Measurements from ENCODE around the gene RSRP1.

RSRP1 gene

DNA sequence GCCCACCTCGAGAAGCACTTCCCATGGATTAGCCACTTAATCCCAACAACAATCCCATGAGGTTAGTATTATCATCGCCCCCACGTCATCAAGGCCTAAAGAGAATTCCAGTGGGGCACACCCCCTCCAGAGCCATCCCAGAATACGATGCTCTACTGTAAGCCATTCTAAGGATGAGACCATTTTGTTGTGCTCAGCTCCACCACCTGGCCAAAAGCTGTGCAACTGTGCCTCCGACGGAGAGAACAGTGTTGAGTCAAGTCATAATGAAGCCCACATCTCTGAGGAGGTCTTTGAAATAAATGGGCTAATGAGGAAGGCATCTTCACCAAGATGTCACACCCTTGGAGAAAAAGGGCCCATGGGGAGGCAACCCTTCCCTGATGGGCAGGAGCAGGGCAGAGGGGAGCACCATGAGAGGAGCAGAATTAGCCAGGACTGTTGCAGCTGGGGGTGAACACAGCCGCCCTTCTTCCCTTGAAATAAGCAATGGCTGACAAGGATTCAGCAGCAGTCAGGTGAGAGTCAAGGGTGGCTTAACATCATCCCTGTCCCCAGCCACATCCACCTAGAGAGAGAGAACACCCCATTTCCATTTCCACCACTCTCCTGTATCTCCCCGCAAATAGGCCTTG is 29.5 kb downstream of the RSRP1 start:
- no peak for DNase-seq (ENCODE audit: low read depth)

GRCh38 chr1:25217015-25217414 is 30.2 kb downstream of the RSRP1 start:
- no peak for DNase-seq (ENCODE audit: low read depth)

- DNase-seq (ENCODE audit: low read depth) = no peak
Observed at GRCh38 chr1:25216123-25216522, 31.1 kb downstream of the RSRP1 start.

- DNase-seq (ENCODE audit: low read depth) = no peak
Observed at GRCh38 chr1:25212725-25213124, 34.5 kb downstream of the RSRP1 start.

GRCh38 chr1:25210728-25211127 is 36.5 kb downstream of the RSRP1 start:
- no peak for DNase-seq (ENCODE audit: low read depth)

GRCh38 chr1:25209516-25209915 is 37.7 kb downstream of the RSRP1 start:
- no peak for DNase-seq (ENCODE audit: low read depth)

GRCh38 chr1:25208561-25209222 is 38.6 kb downstream of the RSRP1 start:
- DNase-seq (ENCODE audit: low read depth) = no peak

DNA sequence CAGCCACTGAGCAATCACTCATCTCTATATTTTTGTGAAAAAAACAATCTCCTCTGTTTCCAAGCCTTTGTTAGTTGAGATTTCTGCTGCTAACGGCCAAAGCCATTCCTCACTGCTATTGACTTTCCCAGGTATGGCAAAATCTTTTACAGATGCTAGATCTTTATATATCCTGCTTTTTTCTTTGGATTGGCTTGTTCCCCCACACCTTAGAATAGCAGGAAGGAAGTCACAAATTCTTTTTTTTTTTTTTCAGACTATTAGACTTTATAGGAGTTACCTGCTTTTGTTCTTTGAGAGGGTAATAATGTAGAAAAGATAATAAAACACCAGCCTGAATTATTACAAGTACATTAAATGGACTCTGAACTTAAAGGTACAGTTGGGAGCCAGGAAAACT is 39.2 kb downstream of the RSRP1 start:
- DNase-seq (ENCODE audit: low read depth) = no peak

GRCh38 chr1:25206201-25206600 is 41.1 kb downstream of the RSRP1 start:
- no peak for DNase-seq (ENCODE audit: low read depth)

- DNase-seq (ENCODE audit: low read depth) = no peak
Observed at GRCh38 chr1:25205786-25206185, 41.5 kb downstream of the RSRP1 start.

- DNase-seq (ENCODE audit: low read depth) = no peak
Observed at GRCh38 chr1:25204797-25205480, 42.3 kb downstream of the RSRP1 start.

DNA sequence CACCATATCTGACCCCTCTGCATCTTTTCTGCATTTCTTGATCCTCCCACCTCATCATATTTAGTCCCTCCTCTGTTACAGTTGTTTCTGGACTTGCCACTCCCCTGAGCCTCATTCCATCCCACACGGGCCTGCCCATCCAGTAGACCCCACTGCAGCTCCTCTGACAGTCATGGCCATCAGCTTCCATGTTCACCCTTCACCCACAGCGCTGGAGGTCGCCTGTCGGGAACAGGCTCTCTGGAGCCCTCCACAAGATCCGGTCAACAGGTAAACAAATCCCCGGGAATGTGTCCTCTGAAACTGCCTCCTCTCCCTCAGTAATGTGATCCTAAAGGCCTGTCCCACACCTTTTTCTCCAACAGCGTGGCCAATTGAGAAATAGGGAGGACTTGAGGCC is 46.2 kb downstream of the RSRP1 start:
- no peak for DNase-seq (ENCODE audit: low read depth)

DNA sequence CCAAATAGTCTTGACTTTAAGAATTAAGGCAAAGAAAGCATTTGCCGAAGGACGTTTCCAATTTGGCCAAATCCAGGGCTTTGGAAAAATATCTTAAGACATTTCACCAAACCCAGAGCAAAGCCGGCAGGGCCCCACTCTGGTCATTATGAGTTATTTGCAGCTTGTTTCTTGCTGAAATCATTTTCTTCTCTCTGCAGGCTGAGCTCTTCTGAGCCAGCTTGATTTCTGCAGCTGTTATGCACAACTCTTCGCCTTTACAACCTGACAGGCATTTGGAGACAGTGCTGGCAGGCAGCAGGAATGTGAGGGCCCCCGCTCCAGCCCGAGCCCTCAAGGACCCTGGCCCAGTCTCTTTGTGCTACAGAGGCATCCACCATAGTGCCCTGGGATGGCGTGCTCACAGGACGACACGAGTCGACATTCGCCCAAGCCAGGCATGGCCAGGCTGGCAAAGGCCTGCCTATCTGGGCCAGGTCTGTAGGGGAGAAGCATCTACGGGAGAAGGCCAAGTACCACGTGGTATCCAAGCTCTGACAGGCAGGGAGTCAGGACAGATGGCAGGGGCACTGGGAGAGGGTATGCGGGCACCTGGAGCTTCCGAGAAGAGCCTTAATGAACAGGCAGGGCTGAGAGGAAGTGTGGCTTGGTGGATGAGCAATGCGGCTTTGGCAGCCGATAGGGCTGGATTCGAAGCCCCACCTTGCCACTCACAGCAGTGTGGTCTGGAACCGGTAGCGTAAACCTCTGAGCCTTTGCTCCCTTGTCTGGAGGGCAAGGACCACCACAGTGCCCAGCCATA is 47.2 kb downstream of the RSRP1 start:
- no peak for DNase-seq (ENCODE audit: low read depth)

DNA sequence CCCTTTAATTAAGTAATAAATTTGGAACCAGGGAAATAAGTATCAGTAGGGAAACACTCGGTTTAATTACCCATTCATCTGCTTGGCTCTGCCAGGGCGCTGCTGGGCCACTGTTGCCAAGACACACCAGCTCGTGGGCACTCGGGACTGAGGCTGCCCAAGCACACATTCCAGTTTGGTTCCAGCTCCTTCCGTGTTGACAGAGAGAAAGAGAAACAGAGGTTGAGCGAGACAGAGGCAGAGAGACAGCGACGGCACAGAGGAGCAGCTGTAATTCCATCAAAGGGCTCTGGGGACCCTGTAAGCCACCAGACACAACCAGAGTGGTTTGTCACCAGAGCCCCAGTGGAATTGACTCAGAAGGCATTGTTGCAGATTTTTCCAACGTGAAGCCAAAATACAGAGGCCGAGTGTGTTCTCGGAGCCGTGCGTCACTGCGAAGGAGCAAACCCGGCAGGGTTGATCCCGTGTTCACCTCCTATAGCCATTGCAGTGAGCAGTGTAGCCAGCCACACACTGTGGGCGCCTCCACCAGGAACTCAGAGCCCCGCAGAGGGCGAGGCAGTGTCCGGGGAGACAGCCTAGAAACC is 48.5 kb downstream of the RSRP1 start:
- DNase-seq (ENCODE audit: low read depth) = no peak

DNA sequence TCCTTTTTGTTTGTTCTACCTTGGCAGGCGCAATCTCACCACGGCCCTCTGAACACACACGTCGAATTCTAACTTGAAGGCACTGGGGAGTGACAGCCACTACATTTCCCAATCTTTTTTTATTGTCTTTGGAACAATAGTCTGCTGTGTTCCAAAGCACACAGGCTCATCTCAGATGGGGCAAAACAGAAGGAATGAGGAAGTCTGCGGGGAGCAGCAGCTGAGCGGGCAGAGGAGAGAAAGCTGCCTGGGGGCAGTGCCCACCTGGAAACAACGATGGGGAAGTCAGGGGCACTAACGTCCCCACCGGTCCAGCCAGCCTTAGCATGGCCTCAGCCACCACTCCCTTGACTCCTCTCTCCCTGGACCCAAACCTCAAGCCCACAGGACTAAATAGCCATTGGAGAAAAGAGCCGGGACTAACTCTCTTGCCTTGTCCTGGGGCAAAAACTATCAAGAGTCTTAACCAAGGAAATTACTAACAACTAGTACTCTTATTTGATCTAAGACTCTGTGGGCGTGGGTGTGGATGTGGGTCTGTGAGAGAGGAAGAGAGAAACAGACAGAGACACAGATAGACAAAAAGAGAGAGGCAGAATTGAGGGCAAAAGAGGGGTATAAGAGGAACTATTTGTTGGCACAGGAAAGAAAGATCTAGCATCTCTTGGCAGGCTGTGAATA is 49.1 kb downstream of the RSRP1 start:
- peak; percentile 25 for DNase-seq (ENCODE audit: low read depth)

- DNase-seq (ENCODE audit: low read depth) = no peak
Observed at GRCh38 chr1:25197235-25197975, 49.8 kb downstream of the RSRP1 start.

- DNase-seq (ENCODE audit: low read depth) = no peak
Observed at GRCh38 chr1:25196830-25197229, 50.4 kb downstream of the RSRP1 start.

DNA sequence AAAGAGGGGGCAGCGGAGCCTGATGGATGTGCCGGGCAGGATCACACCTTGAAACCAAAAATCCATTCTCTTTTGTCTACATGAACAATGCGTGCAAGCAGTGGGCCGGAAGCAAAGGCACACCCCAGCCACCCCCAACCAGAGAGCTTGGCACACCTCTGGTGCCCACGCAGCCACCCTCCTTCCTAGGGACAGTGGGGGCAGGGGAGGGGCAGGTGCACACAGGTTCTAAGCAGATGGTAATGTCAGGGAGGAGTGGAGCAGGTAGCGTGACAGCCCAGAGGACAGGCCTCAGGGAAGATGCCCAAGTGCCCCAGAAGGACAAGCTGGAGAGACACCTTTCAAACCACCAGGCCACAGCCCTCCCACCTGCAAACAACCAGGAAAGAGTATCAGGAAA is 51.4 kb downstream of the RSRP1 start:
- DNase-seq (ENCODE audit: low read depth) = no peak

DNA sequence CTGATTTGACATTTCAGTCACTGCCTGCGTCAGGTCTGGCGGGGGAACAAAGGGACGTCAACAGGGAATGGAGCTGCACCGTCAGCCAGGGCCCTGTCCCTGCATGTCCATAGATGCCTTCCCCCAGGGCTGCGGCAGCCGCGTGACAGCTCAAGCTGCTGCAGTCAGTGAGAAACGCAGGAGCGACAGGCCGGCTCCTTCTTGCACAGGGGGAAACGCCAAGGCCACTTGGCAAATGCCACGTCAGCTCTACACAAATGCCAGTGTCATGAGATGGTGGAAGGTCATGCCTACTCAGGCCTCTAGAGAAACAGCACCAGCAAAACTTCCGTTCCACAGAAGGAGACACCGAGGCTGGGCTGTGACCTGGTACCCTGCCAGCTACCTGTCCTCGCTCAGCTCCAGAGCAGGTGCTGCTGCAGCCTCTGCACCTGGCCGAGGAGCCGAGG is 52.7 kb downstream of the RSRP1 start:
- DNase-seq (ENCODE audit: low read depth) = no peak

GRCh38 chr1:25194054-25194453 is 53.2 kb downstream of the RSRP1 start:
- DNase-seq (ENCODE audit: low read depth) = no peak

- no peak for DNase-seq (ENCODE audit: low read depth)
Observed at GRCh38 chr1:25193229-25193628, 54.0 kb downstream of the RSRP1 start.
